ENCODE data around the gene ZNF598. TPM values are rescaled to one million over a fixed set of nuclear protein-coding genes. Genes with fewer than 3 reads are reported as not detected.
"Not testable (repeated sequence)": the region's sequence is repeated elsewhere in the genome, so short reads cannot be mapped to it uniquely, and the experiment has no call there.

Gene ZNF598
- polyA plus RNA-seq, 2 of the 4 experiments (the other 2 are of a cell fraction) = 17.7 to 33.8 TPM

DNA sequence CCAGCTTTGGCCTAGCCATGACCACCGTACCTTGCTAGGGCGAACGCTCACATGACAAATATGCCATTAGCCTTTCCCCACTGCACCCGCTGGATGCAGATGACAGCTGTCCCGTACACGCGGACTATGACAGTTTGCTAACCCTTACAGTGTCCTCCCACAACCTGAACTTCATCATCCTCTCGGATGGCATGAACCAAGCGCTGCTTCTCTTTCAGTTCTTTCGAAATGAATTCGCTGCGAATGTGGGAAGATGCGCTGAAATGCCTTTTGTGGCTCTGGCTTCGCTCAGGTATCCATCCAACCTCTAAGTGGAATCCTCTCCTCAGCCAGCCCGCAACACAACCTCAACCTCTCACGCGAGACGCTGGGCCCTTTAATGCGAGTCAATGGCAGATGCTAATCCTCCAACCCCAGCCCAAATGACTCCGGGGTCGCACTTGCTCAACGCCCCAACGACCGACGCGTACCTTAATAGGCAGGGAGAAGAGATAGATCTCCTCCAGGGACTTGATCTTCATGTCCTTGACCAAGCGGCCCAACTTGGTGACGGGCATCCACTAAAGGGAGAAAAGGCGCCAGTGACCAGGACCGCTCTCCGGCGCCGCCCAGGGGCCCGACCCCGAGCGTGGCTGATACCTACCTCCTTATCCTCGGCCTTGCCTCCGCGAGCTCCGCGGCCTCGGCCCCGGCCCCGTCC is 45.7 kb downstream of the ZNF598 start:
- DNase-seq (ENCODE audit: low read depth in 1 of 2, low spot score in 1 of 2) (peak in 1 of 2 experiments; percentile 30), FAIRE-seq (no peak), ATAC-seq (peak in 1 of 2 experiments; percentile 3; a peak in 3 of 6 replicates)
- Histone ChIP-seq H3K9me3 (no peaks in the 10 kb centered on the region), H3K27ac (peak overlapping the region; percentile 92 to 100), H3K4me1 (peaks cover 34% of the 10 kb centered on the region), H3K4me2 (peak overlapping the region; percentile 94), H3K4me3 (peak overlapping the region; percentile 88)
- TF ChIP-seq, protein P1, sequence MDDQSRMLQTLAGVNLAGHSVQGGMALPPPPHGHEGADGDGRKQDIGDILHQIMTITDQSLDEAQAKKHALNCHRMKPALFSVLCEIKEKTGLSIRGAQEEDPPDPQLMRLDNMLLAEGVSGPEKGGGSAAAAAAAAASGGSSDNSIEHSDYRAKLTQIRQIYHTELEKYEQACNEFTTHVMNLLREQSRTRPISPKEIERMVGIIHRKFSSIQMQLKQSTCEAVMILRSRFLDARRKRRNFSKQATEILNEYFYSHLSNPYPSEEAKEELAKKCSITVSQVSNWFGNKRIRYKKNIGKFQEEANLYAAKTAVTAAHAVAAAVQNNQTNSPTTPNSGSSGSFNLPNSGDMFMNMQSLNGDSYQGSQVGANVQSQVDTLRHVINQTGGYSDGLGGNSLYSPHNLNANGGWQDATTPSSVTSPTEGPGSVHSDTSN (IDR thresholded peaks at IDR 0.05) = no peak
- TF ChIP-seq, protein P2, sequence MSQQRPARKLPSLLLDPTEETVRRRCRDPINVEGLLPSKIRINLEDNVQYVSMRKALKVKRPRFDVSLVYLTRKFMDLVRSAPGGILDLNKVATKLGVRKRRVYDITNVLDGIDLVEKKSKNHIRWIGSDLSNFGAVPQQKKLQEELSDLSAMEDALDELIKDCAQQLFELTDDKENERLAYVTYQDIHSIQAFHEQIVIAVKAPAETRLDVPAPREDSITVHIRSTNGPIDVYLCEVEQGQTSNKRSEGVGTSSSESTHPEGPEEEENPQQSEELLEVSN (IDR thresholded peaks at IDR 0.05; ENCODE audit: borderline replicate concordance, low read depth) = no peak
- TF ChIP-seq MAZ (IDR thresholded peaks at IDR 0.05; ENCODE audit: borderline replicate concordance, low read depth, low read length) (no peak), HOXA7 (CRISPR knock-in tag; IDR thresholded peaks at IDR 0.05) (peak; percentile 80; the same call in 1 of the 2 replicates), EHF (CRISPR knock-in tag; IDR thresholded peaks at IDR 0.05) (no peak), KDM5A (IDR thresholded peaks at IDR 0.05) (peak; percentile 32; the same call in 1 of the 2 replicates), FOSB (CRISPR knock-in tag; IDR thresholded peaks at IDR 0.05) (0 out of 2 replicates have a peak, but pooled peaks have one; percentile 30), ZC3H11A (IDR thresholded peaks at IDR 0.05) (no peak), CHD2 (IDR thresholded peaks at IDR 0.05; ENCODE audit: low read length, partially characterized antibody) (no peak), FOXS1 (CRISPR knock-in tag; IDR thresholded peaks at IDR 0.05) (no peak), JUN (IDR thresholded peaks at IDR 0.05) (no peak), SREBF2 (IDR thresholded peaks at IDR 0.05) (no peak), TFCP2L1 (CRISPR knock-in tag; IDR thresholded peaks at IDR 0.05) (peak; percentile 68; the same call in 1 of the 2 replicates)
- WGBS (ENCODE audit: missing lambda C conversion rate) = 6% methylated on average over 30 of the region's 44 CpGs
- ChIA-PET POLR2A (interaction anchor here (0.9 to 2.2 kb wide), 29 partner anchors 12 to 537 kb away, joined by 3 to 50 read pairs (median 5); partner anchors contain the start of genes ECI1, FAHD1, GFER and HAGH), CTCF (interaction anchor here (0.6 to 1.0 kb wide), 2 partner anchors 41 to 138 kb away, joined by 3 to 4 read pairs; no protein-coding TSS in a partner anchor)

DNA sequence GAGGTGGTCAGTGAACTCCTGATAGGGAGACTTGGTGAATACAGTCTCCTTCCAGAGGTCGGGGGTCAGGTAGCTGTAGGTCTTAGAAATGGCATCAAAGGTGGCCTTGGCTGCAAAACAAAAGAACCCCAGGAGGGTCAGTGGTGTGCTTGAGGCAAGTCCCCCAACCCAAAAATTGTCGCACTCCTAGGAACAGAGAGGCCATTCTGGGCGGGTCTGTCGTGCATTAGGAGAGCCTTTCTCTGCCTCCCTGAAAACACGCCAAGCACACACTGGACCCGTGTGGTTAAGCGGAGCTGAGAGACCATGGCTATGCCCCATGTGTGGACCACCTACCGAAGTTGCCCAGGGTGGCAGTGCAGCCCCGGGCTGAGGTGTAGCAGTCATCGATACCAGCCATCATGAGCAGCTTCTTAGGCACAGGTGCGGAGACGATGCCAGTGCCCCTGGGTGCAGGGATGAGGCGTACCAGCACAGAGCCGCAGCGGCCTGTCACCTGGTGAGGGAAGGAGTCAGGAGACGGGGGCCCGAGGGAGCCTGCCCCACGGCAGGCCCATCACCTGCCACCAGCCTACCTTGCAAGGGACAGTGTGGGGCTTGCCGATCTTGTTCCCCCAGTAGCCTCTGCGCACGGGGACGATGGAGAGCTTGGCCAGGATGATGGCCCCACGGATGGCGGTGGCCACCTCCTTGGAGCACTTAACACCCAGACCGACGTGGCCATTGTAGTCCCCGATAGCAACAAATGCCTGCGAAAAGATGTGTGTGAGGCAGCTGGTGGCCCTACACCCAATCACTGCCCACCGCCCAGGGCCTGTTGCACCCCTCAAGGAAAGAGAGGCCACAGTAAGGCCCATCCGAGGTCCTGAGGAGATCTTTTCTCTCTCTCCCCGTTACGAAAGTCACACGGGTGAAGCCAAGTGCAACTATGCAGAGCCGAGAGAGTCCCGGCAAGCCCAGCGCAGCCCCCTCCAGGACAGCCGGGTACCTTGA is 47.2 kb downstream of the ZNF598 start:
- DNase-seq (ENCODE audit: low read depth in 1 of 2, low spot score in 1 of 2); H3K9me3 ChIP-seq; CTCF ChIA-PET; ATAC-seq; FAIRE-seq: not testable (repeated sequence)
- peak overlapping the region; percentile 94 for H3K4me2 ChIP-seq
- H3K4me1 ChIP-seq = peaks cover 37% of the 10 kb centered on the region
- peak overlapping the region; percentile 92 to 100 for H3K27ac ChIP-seq
- POLR2A ChIA-PET = interaction anchor here (2.2 kb wide), 1 partner anchor 19 kb away, joined by 9 read pairs; the partner anchor contains the start of gene MSRB1
- 63% methylated on average over 33 of the region's 37 CpGs for WGBS (ENCODE audit: missing lambda C conversion rate)
- peak overlapping the region; percentile 88 for H3K4me3 ChIP-seq

DNA sequence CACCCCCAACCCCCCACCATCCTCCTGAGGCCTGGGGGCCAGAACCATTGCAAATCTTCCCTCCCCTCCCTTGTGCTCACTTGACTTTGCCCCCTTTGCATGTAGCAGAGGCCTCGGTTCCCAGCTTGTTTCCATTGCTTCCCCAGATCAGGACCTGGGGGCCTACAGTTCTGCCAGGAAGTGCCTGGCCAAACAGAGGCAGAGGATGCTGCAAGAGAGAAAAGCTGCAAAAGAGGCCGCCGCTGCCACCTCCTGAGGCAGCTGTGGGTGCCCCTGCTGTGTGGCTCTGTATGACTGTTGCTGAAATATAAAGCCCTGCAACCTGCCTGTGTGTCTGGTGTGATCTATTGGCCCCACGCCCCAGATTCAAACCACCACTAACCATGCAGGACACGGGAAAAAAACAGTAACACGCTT is 48.0 kb downstream of the ZNF598 start:
- CTCF ChIA-PET = no interaction called here

More for the DNA sequence above, 48.0 kb downstream of the ZNF598 start:
- TF ChIP-seq FOSB (CRISPR knock-in tag; IDR thresholded peaks at IDR 0.05) = no peak
- TF ChIP-seq, protein P3, sequence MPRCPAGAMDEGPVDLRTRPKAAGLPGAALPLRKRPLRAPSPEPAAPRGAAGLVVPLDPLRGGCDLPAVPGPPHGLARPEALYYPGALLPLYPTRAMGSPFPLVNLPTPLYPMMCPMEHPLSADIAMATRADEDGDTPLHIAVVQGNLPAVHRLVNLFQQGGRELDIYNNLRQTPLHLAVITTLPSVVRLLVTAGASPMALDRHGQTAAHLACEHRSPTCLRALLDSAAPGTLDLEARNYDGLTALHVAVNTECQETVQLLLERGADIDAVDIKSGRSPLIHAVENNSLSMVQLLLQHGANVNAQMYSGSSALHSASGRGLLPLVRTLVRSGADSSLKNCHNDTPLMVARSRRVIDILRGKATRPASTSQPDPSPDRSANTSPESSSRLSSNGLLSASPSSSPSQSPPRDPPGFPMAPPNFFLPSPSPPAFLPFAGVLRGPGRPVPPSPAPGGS (IDR thresholded peaks at IDR 0.05) = peak; percentile 65; the same call in 1 of the 3 replicates
- no peak for TF ChIP-seq HOXB13 (CRISPR knock-in tag; IDR thresholded peaks at IDR 0.05; ENCODE audit: low read depth)
- TF ChIP-seq, protein P1 (IDR thresholded peaks at IDR 0.05) = peak; percentile 10; the same call in 1 of the 2 replicates
- TF ChIP-seq JUN (IDR thresholded peaks at IDR 0.05) = peak in 1 of 2 experiments; percentile 76; a peak in 4 of 5 replicates
- TF ChIP-seq POLR2A (IDR thresholded peaks at IDR 0.05; ENCODE audit: low read length) = no peak; the same call in 1 of the 2 replicates
- ATAC-seq (0 out of 6 replicates have a peak, but pooled peaks of 1 of the 2 experiments have one; percentile 1), FAIRE-seq (no peak), DNase-seq (ENCODE audit: low read depth in 1 of 2, low spot score in 1 of 2) (peak in 1 of 2 experiments; percentile 51)
- Histone ChIP-seq H3K4me3 (peak overlapping the region; percentile 88; the same call in 1 of the 3 replicates), H3K27ac (peak overlapping the region; percentile 92 to 97; a peak in 4 of 6 replicates), H3K9me3 (no peaks in the 10 kb centered on the region), H3K4me2 (peak overlapping the region; percentile 94), H3K4me1 (peaks cover 37% of the 10 kb centered on the region)
- POLR2A ChIA-PET = interaction anchor here (1.8 to 2.2 kb wide), 2 partner anchors 18 to 193 kb away, joined by 9 read pairs; partner anchors contain the start of genes MSRB1 and TRAF7
- 35% methylated on average over 6 of the region's 6 CpGs for WGBS (ENCODE audit: missing lambda C conversion rate)
